Measurements from ENCODE around the gene FRAS1. TPM values are rescaled to one million over a fixed set of nuclear protein-coding genes. Genes with fewer than 3 reads are reported as not detected.

FRAS1 gene
- total and polyA plus RNA-seq, 9 donors: 0.16 to 5.3 (median 1.4) TPM

DNA sequence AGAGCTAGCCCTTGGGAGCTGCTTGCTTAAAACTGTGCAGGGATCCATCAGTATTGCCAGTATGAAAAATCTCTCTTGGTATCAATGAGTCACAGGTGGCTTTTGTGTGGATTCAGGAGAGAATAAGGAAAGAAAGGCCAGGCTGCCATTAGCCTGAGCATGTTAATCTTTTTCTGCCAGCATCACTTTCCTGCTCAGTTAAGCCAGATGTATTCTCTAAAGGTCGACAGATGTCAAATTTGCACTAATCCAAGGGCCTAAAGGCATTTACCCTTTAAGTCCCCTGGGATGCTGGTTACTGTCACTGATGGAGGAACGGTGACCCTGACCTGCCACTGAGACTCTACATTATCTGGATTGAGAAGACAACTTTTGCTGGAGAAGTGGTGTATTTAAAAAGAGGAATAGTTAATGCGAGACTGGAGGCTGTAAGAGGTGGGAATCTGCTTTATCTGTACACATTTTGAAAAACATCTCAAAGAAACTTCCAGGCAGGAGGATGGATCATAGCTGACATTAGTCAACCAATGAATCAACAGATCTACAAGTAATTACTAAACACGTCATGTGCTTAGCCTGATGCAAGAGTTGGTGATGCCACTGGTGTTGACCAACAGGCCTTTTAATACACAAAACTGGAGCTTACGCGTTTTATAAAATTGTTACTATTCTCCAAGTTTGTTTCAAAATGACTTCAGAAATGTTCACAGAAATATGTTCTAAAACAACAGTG is 253.1 kb downstream of the FRAS1 start:
- 71 to 81% (median 76%) methylated on average over 6 of the region's 6 CpGs for WGBS, 3 donors
- Histone ChIP-seq H3K4me1 (ENCODE audit: insufficient read depth) (no peaks in the 10 kb centered on the region), H3K36me3 (no peaks in the 10 kb centered on the region), H3K4me3 (no peak overlapping the region), H3K27ac (no peak overlapping the region), H3K9me3 (no peaks in the 10 kb centered on the region), H3K27me3 (no peaks in the 10 kb centered on the region)
- no peak for DNase-seq
- TF ChIP-seq POLR2A (IDR thresholded peaks at IDR 0.05) (no peak), CTCF (IDR thresholded peaks at IDR 0.05) (no peak), EP300 (IDR thresholded peaks at IDR 0.05) (no peak)
- intact Hi-C loops (cut with DNase I): no loop called here

- Histone ChIP-seq H3K4me3 (no peak overlapping the region), H3K4me1 (ENCODE audit: insufficient read depth) (no peaks in the 10 kb centered on the region), H3K27me3 (no peaks in the 10 kb centered on the region), H3K27ac (no peak overlapping the region), H3K9me3 (no peaks in the 10 kb centered on the region), H3K36me3 (no peaks in the 10 kb centered on the region)
- no peak for DNase-seq
- intact Hi-C loops (cut with DNase I): no loop called here
- no peak for TF ChIP-seq EP300 (IDR thresholded peaks at IDR 0.05)
- TF ChIP-seq POLR2A (IDR thresholded peaks at IDR 0.05): no peak
- WGBS, 3 donors: 66 to 85% (median 77%) methylated on average over 6 of the region's 6 CpGs
These were observed 253.6 kb downstream of the FRAS1 start for GRCh38 chr4:78310740-78311115.

- H3K27ac ChIP-seq: no peak overlapping the region
- TF ChIP-seq CTCF (IDR thresholded peaks at IDR 0.05) (no peak), POLR2A (IDR thresholded peaks at IDR 0.05) (no peak), EP300 (IDR thresholded peaks at IDR 0.05) (no peak)
- H3K4me1 ChIP-seq (ENCODE audit: insufficient read depth): no peaks in the 10 kb centered on the region
- no peak overlapping the region for H3K4me3 ChIP-seq
- H3K9me3 ChIP-seq: no peaks in the 10 kb centered on the region
- H3K27me3 ChIP-seq: no peaks in the 10 kb centered on the region
- no peaks in the 10 kb centered on the region for H3K36me3 ChIP-seq
- 75 to 81% (median 81%) methylated on average over 4 of the region's 4 CpGs for WGBS, 3 donors
- intact Hi-C loops (cut with DNase I): no loop called here
- DNase-seq: no peak
These were observed 254.2 kb downstream of the FRAS1 start for GRCh38 chr4:78311306-78311705.

DNA sequence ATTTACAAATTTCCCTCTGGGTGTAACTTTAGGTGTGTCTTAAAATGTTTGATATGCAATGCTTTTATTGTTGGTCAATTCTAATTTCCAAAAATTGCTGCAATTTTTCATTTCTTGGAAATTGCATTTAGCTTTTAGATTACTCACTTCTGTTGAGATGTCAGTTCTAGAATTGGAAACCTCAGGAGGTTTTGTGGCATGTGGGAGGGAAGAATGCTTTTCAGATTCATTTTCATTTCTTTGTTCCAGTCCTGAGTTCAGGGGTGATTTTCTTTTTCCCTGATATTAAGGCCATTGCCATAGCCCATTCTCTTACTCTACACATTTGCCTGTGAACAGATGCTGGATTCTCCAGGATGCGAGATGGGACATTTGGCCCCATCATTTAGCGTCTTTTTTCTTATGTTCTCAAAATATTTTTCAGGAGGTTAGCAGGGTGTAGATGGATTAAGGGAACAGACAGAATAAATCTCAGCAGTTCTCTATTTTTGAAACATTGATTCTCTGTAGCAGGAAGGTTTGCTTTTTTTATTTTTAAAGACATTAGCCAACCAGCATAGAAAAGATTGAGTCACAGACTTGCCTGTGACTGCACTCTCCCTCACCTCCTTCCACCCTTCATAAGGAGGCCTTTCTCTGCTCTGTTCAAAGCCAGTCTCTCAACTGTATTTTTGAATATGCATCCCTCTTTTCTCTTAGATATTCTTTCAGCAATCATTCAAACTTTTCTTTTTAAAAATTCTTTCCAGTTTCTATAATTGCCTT is 256.0 kb downstream of the FRAS1 start:
- intact Hi-C loops (cut with DNase I): no loop called here
- no peak overlapping the region for H3K27ac ChIP-seq
- TF ChIP-seq POLR2A (IDR thresholded peaks at IDR 0.05) (no peak), CTCF (IDR thresholded peaks at IDR 0.05) (no peak), EP300 (IDR thresholded peaks at IDR 0.05) (no peak)

DNA sequence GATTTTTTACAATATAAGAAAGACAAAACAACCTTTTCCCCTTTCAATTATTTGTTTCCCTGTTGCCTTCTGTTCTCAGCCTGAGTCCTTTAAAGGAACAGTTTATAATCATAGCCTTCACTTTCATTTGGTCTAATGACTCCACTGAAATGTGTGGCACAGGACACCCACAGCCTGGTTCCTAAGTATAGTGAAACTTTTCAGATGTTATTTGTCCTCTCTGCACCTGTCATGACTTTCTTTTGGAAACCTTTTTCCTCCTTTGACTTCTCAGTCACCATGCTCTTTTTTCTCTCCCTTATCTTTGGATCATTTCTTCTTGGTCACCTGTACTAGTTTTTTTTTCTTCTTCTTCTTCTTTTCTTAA is 256.6 kb downstream of the FRAS1 start:
- no peaks in the 10 kb centered on the region for H3K4me1 ChIP-seq (ENCODE audit: insufficient read depth)
- TF ChIP-seq CTCF (IDR thresholded peaks at IDR 0.05): no peak
- no peak for TF ChIP-seq EP300 (IDR thresholded peaks at IDR 0.05)
- TF ChIP-seq POLR2A (IDR thresholded peaks at IDR 0.05): no peak
- DNase-seq: no peak
- H3K27ac ChIP-seq: no peak overlapping the region
- no peaks in the 10 kb centered on the region for H3K9me3 ChIP-seq
- no peak overlapping the region for H3K4me3 ChIP-seq
- no peaks in the 10 kb centered on the region for H3K36me3 ChIP-seq
- H3K27me3 ChIP-seq: no peaks in the 10 kb centered on the region
- intact Hi-C loops (cut with DNase I): no loop called here

More for the DNA sequence above, 256.0 kb downstream of the FRAS1 start:
- DNase-seq: no peak
- 82 to 88% (median 86%) methylated on average over 2 of the region's 2 CpGs for WGBS, 3 donors
- H3K4me3 ChIP-seq: no peak overlapping the region
- H3K27me3 ChIP-seq: no peaks in the 10 kb centered on the region
- no peaks in the 10 kb centered on the region for H3K9me3 ChIP-seq
- H3K4me1 ChIP-seq (ENCODE audit: insufficient read depth): no peaks in the 10 kb centered on the region
- H3K36me3 ChIP-seq: no peaks in the 10 kb centered on the region

Data from ovary (tissue), 9 donors.